ENCODE data around the gene RELL1. TPM values are rescaled to one million over a fixed set of nuclear protein-coding genes. Genes with fewer than 3 reads are reported as not detected.

The RELL1 gene
- total and polyA plus RNA-seq, 2 donors, result 1.6 to 17.2 TPM

- H3K4me1 ChIP-seq (ENCODE audit: control insufficient read depth in 2 of 2, insufficient read depth in 2 of 2, low read length in 2 of 2), result peaks cover 22 to 33% of the 10 kb centered on the region in 2 donors
- no peak overlapping the region for H3K27ac ChIP-seq (ENCODE audit: low read depth in 1 of 2, low read length in 1 of 2)
- no peak overlapping the region for H3K4me3 ChIP-seq (ENCODE audit: low read length in 2 of 2)
- H3K36me3 ChIP-seq (ENCODE audit: control insufficient read depth in 2 of 2, insufficient read depth in 2 of 2, low read length in 1 of 2), result no peaks in the 10 kb centered on the region
- H3K9me3 ChIP-seq (ENCODE audit: control insufficient read depth in 2 of 2, insufficient read depth in 1 of 2, low read length in 1 of 2), result peaks cover 0 to 7% of the 10 kb centered on the region in 2 donors
- WGBS, result 96% methylated on average over 4 of the region's 4 CpGs
- H3K27me3 ChIP-seq (ENCODE audit: control insufficient read depth in 2 of 2, insufficient read depth in 1 of 2, low read length in 1 of 2), result no peaks in the 10 kb centered on the region
- DNase-seq (ENCODE audit: low read depth in 6 of 9, low spot score in 9 of 9), result no peak
Measured at GRCh38 chr4:37726666-37727065, 40.5 kb upstream of the RELL1 start.

DNA sequence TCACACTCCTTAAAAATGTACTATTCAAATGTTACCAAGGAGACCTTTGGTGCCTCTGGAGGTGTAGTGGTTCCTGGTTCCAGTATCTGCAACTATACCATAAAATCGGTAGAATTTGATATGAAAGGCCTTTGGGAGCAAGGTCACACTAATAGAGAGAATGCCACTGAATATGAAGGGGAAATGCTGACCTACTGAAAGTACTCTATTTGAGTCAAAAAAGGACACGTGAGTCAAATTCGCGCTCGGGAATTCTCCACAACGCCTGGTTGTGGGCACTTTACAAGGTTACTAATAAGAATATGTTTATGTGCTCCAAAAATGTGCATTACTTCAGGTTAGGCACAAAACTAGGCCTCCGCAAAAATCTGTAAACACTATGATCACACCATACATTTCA is 39.5 kb upstream of the RELL1 start:
- WGBS, result 98% methylated on average over 7 of the region's 7 CpGs
- H3K36me3 ChIP-seq (ENCODE audit: control insufficient read depth in 2 of 2, insufficient read depth in 2 of 2, low read length in 1 of 2), result no peaks in the 10 kb centered on the region
- no peak overlapping the region for H3K27ac ChIP-seq (ENCODE audit: low read depth in 1 of 2, low read length in 1 of 2)
- no peak for DNase-seq (ENCODE audit: low read depth in 6 of 9, low spot score in 9 of 9)
- no peak overlapping the region for H3K4me3 ChIP-seq (ENCODE audit: low read length in 2 of 2)
- no peaks in the 10 kb centered on the region for H3K27me3 ChIP-seq (ENCODE audit: control insufficient read depth in 2 of 2, insufficient read depth in 1 of 2, low read length in 1 of 2)
- H3K4me1 ChIP-seq (ENCODE audit: control insufficient read depth in 2 of 2, insufficient read depth in 2 of 2, low read length in 2 of 2), result peaks cover 22 to 34% of the 10 kb centered on the region in 2 donors
- H3K9me3 ChIP-seq (ENCODE audit: control insufficient read depth in 2 of 2, insufficient read depth in 1 of 2, low read length in 1 of 2), result peaks cover 0 to 7% of the 10 kb centered on the region in 2 donors

- Histone ChIP-seq H3K4me3 (ENCODE audit: low read length in 2 of 2) (no peak overlapping the region), H3K9me3 (ENCODE audit: control insufficient read depth in 2 of 2, insufficient read depth in 1 of 2, low read length in 1 of 2) (no peaks in the 10 kb centered on the region), H3K27me3 (ENCODE audit: control insufficient read depth in 2 of 2, insufficient read depth in 1 of 2, low read length in 1 of 2) (no peaks in the 10 kb centered on the region), H3K4me1 (ENCODE audit: control insufficient read depth in 2 of 2, insufficient read depth in 2 of 2, low read length in 2 of 2) (peaks cover 12 to 20% of the 10 kb centered on the region in 2 donors), H3K36me3 (ENCODE audit: control insufficient read depth in 2 of 2, insufficient read depth in 2 of 2, low read length in 1 of 2) (no peaks in the 10 kb centered on the region), H3K27ac (ENCODE audit: low read depth in 1 of 2, low read length in 1 of 2) (no peak overlapping the region)
- no peak for DNase-seq (ENCODE audit: low read depth in 6 of 9, low spot score in 9 of 9)
- 93% methylated on average over 1 of the region's 1 CpG for WGBS
Measured at GRCh38 chr4:37723067-37723466, 36.9 kb upstream of the RELL1 start.

DNA sequence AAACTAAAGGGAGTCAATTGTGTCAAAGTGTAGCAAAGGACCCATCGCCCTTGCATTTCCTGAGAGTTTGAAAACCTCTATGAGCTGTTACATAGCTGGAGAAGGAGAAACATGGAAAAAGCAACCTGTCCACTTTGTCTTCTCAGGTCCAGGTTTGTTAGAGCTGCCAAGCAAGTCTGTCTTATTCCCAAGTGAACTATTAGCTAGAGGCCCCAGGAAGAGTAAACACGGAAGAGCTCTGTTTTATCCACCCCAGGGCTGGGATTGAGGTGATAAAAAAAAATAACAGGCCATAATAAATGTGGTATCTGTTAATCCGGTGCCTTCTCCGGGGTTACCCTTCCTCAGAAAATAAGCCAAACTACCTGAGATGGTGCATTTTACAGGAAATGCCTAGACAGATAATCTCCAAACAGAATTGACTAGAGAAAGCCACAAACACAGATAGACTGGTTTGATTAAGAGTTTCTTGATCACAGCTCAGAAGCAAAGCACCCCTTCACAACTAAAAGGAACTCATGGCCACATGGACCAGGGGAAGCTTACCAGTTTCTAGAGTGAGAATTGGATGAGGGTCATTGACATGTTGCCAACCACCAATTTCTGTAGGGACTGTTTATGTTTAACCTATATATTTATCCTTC is 35.9 kb upstream of the RELL1 start:
- no peak overlapping the region for H3K27ac ChIP-seq (ENCODE audit: low read depth in 1 of 2, low read length in 1 of 2)
- H3K36me3 ChIP-seq (ENCODE audit: control insufficient read depth in 2 of 2, insufficient read depth in 2 of 2, low read length in 1 of 2), result no peaks in the 10 kb centered on the region
- 46% methylated on average over 4 of the region's 4 CpGs for WGBS

DNA sequence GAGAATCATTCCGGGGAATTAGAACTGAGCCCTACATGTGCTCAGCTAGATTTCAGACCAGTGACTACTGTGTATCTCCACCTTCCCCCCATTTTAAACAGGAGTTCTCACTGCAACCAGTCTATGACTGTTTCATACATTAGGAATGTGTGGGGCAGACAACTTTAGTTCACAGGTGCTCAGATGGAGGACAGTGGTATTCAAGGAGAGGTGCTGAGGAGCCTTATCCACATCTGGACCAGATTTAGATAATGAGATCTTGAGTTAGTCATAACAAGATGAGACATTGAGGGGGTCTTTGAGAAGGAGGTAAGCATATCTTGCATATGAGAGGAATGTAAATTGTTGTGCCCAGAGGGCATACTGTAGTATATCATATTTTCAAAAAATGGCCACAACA is 32.8 kb upstream of the RELL1 start:
- 100% methylated on average over 1 of the region's 1 CpG for WGBS
- no peak for DNase-seq (ENCODE audit: low read depth in 6 of 9, low spot score in 9 of 9)
- H3K4me3 ChIP-seq (ENCODE audit: low read length in 2 of 2), result no peak overlapping the region
- H3K4me1 ChIP-seq (ENCODE audit: control insufficient read depth in 2 of 2, insufficient read depth in 2 of 2, low read length in 2 of 2), result peaks cover 12 to 15% of the 10 kb centered on the region in 2 donors
- no peaks in the 10 kb centered on the region for H3K27me3 ChIP-seq (ENCODE audit: control insufficient read depth in 2 of 2, insufficient read depth in 1 of 2, low read length in 1 of 2)
- H3K36me3 ChIP-seq (ENCODE audit: control insufficient read depth in 2 of 2, insufficient read depth in 2 of 2, low read length in 1 of 2), result no peaks in the 10 kb centered on the region
- H3K27ac ChIP-seq (ENCODE audit: low read depth in 1 of 2, low read length in 1 of 2), result no peak overlapping the region
- H3K9me3 ChIP-seq (ENCODE audit: control insufficient read depth in 2 of 2, insufficient read depth in 1 of 2, low read length in 1 of 2), result no peaks in the 10 kb centered on the region

More for the DNA sequence above, 35.9 kb upstream of the RELL1 start:
- DNase-seq (ENCODE audit: low read depth in 6 of 9, low spot score in 9 of 9), result peak in 3 of 9 donors; percentile 19 to 51 (median 20)
- Histone ChIP-seq H3K4me1 (ENCODE audit: control insufficient read depth in 2 of 2, insufficient read depth in 2 of 2, low read length in 2 of 2) (peaks cover 12 to 15% of the 10 kb centered on the region in 2 donors), H3K27me3 (ENCODE audit: control insufficient read depth in 2 of 2, insufficient read depth in 1 of 2, low read length in 1 of 2) (no peaks in the 10 kb centered on the region), H3K4me3 (ENCODE audit: low read length in 2 of 2) (no peak overlapping the region), H3K9me3 (ENCODE audit: control insufficient read depth in 2 of 2, insufficient read depth in 1 of 2, low read length in 1 of 2) (no peaks in the 10 kb centered on the region)

DNA sequence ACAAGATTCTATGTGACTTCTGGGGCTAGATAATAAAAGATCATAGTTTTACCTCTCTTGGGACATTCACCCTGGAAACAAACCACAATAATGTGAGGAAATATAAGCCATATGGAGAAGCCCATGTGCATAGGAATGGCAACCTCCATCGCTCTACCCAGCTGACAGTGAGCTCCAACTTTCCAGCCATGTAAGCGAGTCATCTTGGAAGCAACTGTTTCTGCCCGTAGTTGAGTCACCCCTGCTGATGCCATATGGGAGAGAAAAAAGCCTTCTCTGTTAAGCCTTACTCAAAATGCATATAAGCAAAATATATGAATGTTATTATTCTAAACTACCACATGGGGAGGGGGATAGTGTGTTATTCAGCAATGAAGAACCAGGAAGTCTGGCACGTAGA is 31.4 kb upstream of the RELL1 start:
- H3K36me3 ChIP-seq (ENCODE audit: control insufficient read depth in 2 of 2, insufficient read depth in 2 of 2, low read length in 1 of 2), result no peaks in the 10 kb centered on the region
- DNase-seq (ENCODE audit: low read depth in 6 of 9, low spot score in 9 of 9), result no peak
- H3K27ac ChIP-seq (ENCODE audit: low read depth in 1 of 2, low read length in 1 of 2), result no peak overlapping the region
- no peak overlapping the region for H3K4me3 ChIP-seq (ENCODE audit: low read length in 2 of 2)
- WGBS, result 73% methylated on average over 4 of the region's 4 CpGs
- H3K9me3 ChIP-seq (ENCODE audit: control insufficient read depth in 2 of 2, insufficient read depth in 1 of 2, low read length in 1 of 2), result no peaks in the 10 kb centered on the region
- H3K27me3 ChIP-seq (ENCODE audit: control insufficient read depth in 2 of 2, insufficient read depth in 1 of 2, low read length in 1 of 2), result no peaks in the 10 kb centered on the region
- peaks cover 7 to 10% of the 10 kb centered on the region in 2 donors for H3K4me1 ChIP-seq (ENCODE audit: control insufficient read depth in 2 of 2, insufficient read depth in 2 of 2, low read length in 2 of 2)

- H3K9me3 ChIP-seq (ENCODE audit: control insufficient read depth in 2 of 2, insufficient read depth in 1 of 2, low read length in 1 of 2), result no peaks in the 10 kb centered on the region
- no peak for DNase-seq (ENCODE audit: low read depth in 6 of 9, low spot score in 9 of 9)
- H3K4me1 ChIP-seq (ENCODE audit: control insufficient read depth in 2 of 2, insufficient read depth in 2 of 2, low read length in 2 of 2), result no peaks in the 10 kb centered on the region
- no peak overlapping the region for H3K4me3 ChIP-seq (ENCODE audit: low read length in 2 of 2)
- 85% methylated on average over 4 of the region's 4 CpGs for WGBS
- no peaks in the 10 kb centered on the region for H3K36me3 ChIP-seq (ENCODE audit: control insufficient read depth in 2 of 2, insufficient read depth in 2 of 2, low read length in 1 of 2)
- H3K27me3 ChIP-seq (ENCODE audit: control insufficient read depth in 2 of 2, insufficient read depth in 1 of 2, low read length in 1 of 2), result no peaks in the 10 kb centered on the region
- H3K27ac ChIP-seq (ENCODE audit: low read depth in 1 of 2, low read length in 1 of 2), result no peak overlapping the region
Measured at GRCh38 chr4:37715889-37716402, 29.8 kb upstream of the RELL1 start.

DNA sequence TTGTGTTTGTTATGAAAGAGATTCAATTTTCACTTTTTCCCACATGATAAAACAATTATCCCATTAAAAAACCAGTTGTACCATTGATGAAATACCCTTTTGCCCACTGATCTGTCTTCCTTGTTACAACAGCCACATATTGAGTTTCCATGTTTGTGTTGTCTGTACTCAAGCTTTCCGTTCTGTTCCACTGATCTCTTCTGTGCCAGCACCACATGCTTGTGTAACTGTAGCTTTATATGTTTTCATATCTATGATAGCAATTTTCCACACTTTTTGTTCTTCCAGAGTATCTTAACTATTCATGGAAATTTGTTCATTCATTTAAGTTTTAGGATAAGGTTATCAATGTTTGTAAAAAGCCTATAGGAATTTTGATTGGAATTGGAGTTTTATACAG is 24.3 kb upstream of the RELL1 start:
- no peaks in the 10 kb centered on the region for H3K9me3 ChIP-seq (ENCODE audit: control insufficient read depth in 2 of 2, insufficient read depth in 1 of 2, low read length in 1 of 2)
- H3K27ac ChIP-seq (ENCODE audit: low read depth in 1 of 2, low read length in 1 of 2), result no peak overlapping the region
- 97% methylated on average over 1 of the region's 1 CpG for WGBS
- no peak overlapping the region for H3K4me3 ChIP-seq (ENCODE audit: low read length in 2 of 2)
- no peaks in the 10 kb centered on the region for H3K27me3 ChIP-seq (ENCODE audit: control insufficient read depth in 2 of 2, insufficient read depth in 1 of 2, low read length in 1 of 2)
- no peak for DNase-seq (ENCODE audit: low read depth in 6 of 9, low spot score in 9 of 9)
- no peaks in the 10 kb centered on the region for H3K4me1 ChIP-seq (ENCODE audit: control insufficient read depth in 2 of 2, insufficient read depth in 2 of 2, low read length in 2 of 2)
- no peaks in the 10 kb centered on the region for H3K36me3 ChIP-seq (ENCODE audit: control insufficient read depth in 2 of 2, insufficient read depth in 2 of 2, low read length in 1 of 2)

GRCh38 chr4:37706032-37706431 is 19.9 kb upstream of the RELL1 start:
- Histone ChIP-seq H3K4me3 (ENCODE audit: low read length in 2 of 2) (no peak overlapping the region), H3K4me1 (ENCODE audit: control insufficient read depth in 2 of 2, insufficient read depth in 2 of 2, low read length in 2 of 2) (no peaks in the 10 kb centered on the region), H3K27ac (ENCODE audit: low read depth in 1 of 2, low read length in 1 of 2) (no peak overlapping the region), H3K9me3 (ENCODE audit: control insufficient read depth in 2 of 2, insufficient read depth in 1 of 2, low read length in 1 of 2) (no peaks in the 10 kb centered on the region), H3K27me3 (ENCODE audit: control insufficient read depth in 2 of 2, insufficient read depth in 1 of 2, low read length in 1 of 2) (no peaks in the 10 kb centered on the region), H3K36me3 (ENCODE audit: control insufficient read depth in 2 of 2, insufficient read depth in 2 of 2, low read length in 1 of 2) (no peaks in the 10 kb centered on the region)
- 97% methylated on average over 3 of the region's 3 CpGs for WGBS
- no peak for DNase-seq (ENCODE audit: low read depth in 6 of 9, low spot score in 9 of 9)
